WTC11 (cell line): ENCODE measurements around the gene SKIL. TPM values are rescaled to one million over a fixed set of nuclear protein-coding genes. Genes with fewer than 3 reads are reported as not detected.

Experiments
- CREM ChIP-seq: sonication (generic); formaldehyde crosslinking; IDR thresholded peaks from 2 replicates; pipeline ENCODE4 v1.8.1; 2022; ENCODE audit warnings: mild to moderate bottlenecking, missing genetic modification reagents, moderate library complexity
- ELF4 ChIP-seq: sonication (generic); formaldehyde crosslinking; IDR thresholded peaks from 2 replicates; pipeline ENCODE4 v1.8.1; 2022; ENCODE audit warnings: low read depth, mild to moderate bottlenecking, moderate library complexity, missing genetic modification reagents
- FOXP1 ChIP-seq: sonication (generic); formaldehyde crosslinking; IDR thresholded peaks from 2 replicates; pipeline ENCODE4 v1.8.0; 2022; ENCODE audit warnings: missing genetic modification reagents, mild to moderate bottlenecking, moderate library complexity, borderline replicate concordance
- GTF2I ChIP-seq: fragments of 250-450 bp; sonication (Bioruptor Pico); conservative IDR thresholded peaks from 2 replicates; pipeline ENCODE4 v1.4.0; 2021; ENCODE audit warnings: mild to moderate bottlenecking
- JUN ChIP-seq: sonication (generic); formaldehyde crosslinking; IDR thresholded peaks from 2 replicates; pipeline ENCODE4 v1.8.0; 2023; ENCODE audit warnings: mild to moderate bottlenecking, missing genetic modification reagents
- NFYB ChIP-seq: sonication (generic); formaldehyde crosslinking; conservative IDR thresholded peaks from 2 replicates; pipeline ENCODE4 v1.8.0; 2022; ENCODE audit warnings: low read depth, missing genetic modification reagents
- PRRX2 ChIP-seq: fragments of 250-450 bp; sonication (Bioruptor Pico); IDR thresholded peaks from 2 replicates; pipeline ENCODE4 v1.8.0; 2021; ENCODE audit warnings: mild to moderate bottlenecking
- SMAD3 ChIP-seq: sonication (generic); formaldehyde crosslinking; IDR thresholded peaks from 2 replicates; pipeline ENCODE4 v1.8.0; 2022; ENCODE audit warnings: missing genetic modification reagents, mild to moderate bottlenecking, borderline replicate concordance
- SP1 ChIP-seq: sonication (generic); formaldehyde crosslinking; conservative IDR thresholded peaks from 2 replicates; pipeline ENCODE4 v1.8.1; 2022; ENCODE audit warnings: missing genetic modification reagents
- TCF7 ChIP-seq: sonication (generic); formaldehyde crosslinking; IDR thresholded peaks from 2 replicates; pipeline ENCODE4 v1.8.0; 2022; ENCODE audit warnings: mild to moderate bottlenecking, low read depth, missing genetic modification reagents, moderate library complexity
- TEAD1 ChIP-seq: sonication (generic); formaldehyde crosslinking; IDR thresholded peaks from 2 replicates; pipeline ENCODE4 v1.8.0; 2022; ENCODE audit warnings: mild to moderate bottlenecking, missing genetic modification reagents
- ZBTB21 ChIP-seq: sonication (generic); formaldehyde crosslinking; IDR thresholded peaks from 2 replicates; pipeline ENCODE4 v1.8.1; 2023; ENCODE audit warnings: mild to moderate bottlenecking, missing genetic modification reagents, borderline replicate concordance
- ZNF232 ChIP-seq: sonication (generic); formaldehyde crosslinking; IDR thresholded peaks from 2 replicates; pipeline ENCODE4 v1.8.0; 2022; ENCODE audit warnings: mild to moderate bottlenecking, missing genetic modification reagents
- ZNF416 ChIP-seq: fragments of 250-450 bp; sonication (Bioruptor Pico); IDR thresholded peaks from 2 replicates; pipeline ENCODE4 v1.9.0; 2021; ENCODE audit warnings: mild to moderate bottlenecking, inconsistent platforms
- total RNA-seq: library from RNA; stranded (reverse); gene quantifications from 3 replicates; pipeline ENCODE4 v1.2.3, GENCODE V29; 2021
- TF ChIP-seq, protein P1 (sequence below): sonication (generic); formaldehyde crosslinking; IDR thresholded peaks from 2 replicates; pipeline ENCODE4 v1.8.1; 2022; ENCODE audit warnings: low read depth, missing genetic modification reagents, borderline replicate concordance
- TF ChIP-seq, protein P2 (sequence below): sonication (generic); formaldehyde crosslinking; IDR thresholded peaks from 2 replicates; pipeline ENCODE4 v1.8.0; 2022; ENCODE audit warnings: mild to moderate bottlenecking, missing genetic modification reagents
- TF ChIP-seq, protein P3 (sequence below): sonication (generic); formaldehyde crosslinking; conservative IDR thresholded peaks from 2 replicates; pipeline ENCODE4 v1.8.1; 2022; ENCODE audit warnings: mild to moderate bottlenecking, missing genetic modification reagents
- TF ChIP-seq, protein P4 (sequence below): sonication (generic); formaldehyde crosslinking; IDR thresholded peaks from 2 replicates; pipeline ENCODE4 v1.8.1; 2022; ENCODE audit warnings: mild to moderate bottlenecking, moderate library complexity, missing genetic modification reagents
- TF ChIP-seq, protein P5 (sequence below): sonication (generic); formaldehyde crosslinking; IDR thresholded peaks from 2 replicates; pipeline ENCODE4 v1.8.0; 2022; ENCODE audit warnings: mild to moderate bottlenecking, missing genetic modification reagents
- TF ChIP-seq, protein P6 (sequence below): fragments of 250-450 bp; sonication (Bioruptor Pico); conservative IDR thresholded peaks from 2 replicates; pipeline ENCODE4 v1.9.0; 2021; ENCODE audit warnings: mild to moderate bottlenecking
- TF ChIP-seq, protein P7 (sequence below): sonication (generic); formaldehyde crosslinking; IDR thresholded peaks from 2 replicates; pipeline ENCODE4 v1.8.0; 2023; ENCODE audit warnings: missing genetic modification reagents, mild to moderate bottlenecking, borderline replicate concordance
- TF ChIP-seq, protein P8 (sequence below): sonication (generic); formaldehyde crosslinking; IDR thresholded peaks from 2 replicates; pipeline ENCODE4 v1.8.1; 2023; ENCODE audit warnings: mild to moderate bottlenecking, moderate library complexity, missing genetic modification reagents
- TF ChIP-seq, protein P9 (sequence below): fragments of 250-450 bp; sonication (Bioruptor Pico); IDR thresholded peaks from 2 replicates; pipeline ENCODE4 v1.9.0; 2021; ENCODE audit warnings: mild to moderate bottlenecking

SKIL gene
- total RNA-seq, 1 experiment from 2014 or later = 181 TPM

DNA sequence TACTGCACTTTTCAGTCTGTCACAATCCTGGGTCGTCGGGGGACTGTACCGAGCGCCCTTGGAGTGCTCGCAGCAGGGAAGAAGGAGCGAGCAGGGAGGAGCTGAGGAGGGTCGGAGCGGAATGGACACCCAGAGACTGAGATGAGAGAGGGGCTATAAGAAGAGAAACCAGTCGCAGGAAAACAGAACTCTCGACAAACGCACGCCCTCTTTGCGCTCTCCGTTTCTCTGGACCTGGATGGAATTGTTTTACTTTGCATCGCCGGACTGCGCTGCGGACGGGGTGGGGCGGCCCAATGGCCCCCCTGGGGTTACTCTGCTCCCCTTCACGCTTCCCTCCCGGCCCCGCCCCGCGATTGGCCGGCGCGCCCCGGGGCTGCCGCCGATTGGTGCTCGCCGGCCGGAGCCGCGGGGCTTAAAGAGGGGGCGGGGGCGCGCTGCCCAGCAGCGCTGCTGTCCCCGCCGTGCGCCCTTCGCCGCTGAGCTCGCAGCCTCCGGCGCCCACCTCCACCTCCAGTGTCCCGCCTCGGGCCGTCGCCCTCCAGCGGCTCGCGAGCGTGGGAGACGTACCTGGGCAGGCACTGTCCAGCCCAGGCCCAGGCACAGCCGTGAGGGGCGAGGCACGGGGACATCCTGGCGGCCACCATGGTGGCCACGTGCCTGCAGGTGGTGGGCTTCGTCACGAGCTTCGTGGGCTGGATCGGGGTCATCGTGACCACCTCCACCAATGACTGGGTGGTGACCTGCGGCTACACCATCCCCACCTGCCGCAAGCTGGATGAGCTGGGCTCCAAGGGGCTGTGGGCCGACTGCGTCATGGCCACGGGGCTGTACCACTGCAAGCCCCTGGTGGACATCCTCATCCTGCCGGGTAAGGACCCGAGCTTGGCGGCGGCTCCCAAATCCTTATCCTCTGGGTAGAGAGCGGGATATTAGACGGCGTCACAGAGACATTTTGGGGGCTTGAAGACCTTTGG lies 61.2 kb downstream of the SKIL start, which contains the start of gene CLDN11 (continued):
- TF ChIP-seq, protein P1, sequence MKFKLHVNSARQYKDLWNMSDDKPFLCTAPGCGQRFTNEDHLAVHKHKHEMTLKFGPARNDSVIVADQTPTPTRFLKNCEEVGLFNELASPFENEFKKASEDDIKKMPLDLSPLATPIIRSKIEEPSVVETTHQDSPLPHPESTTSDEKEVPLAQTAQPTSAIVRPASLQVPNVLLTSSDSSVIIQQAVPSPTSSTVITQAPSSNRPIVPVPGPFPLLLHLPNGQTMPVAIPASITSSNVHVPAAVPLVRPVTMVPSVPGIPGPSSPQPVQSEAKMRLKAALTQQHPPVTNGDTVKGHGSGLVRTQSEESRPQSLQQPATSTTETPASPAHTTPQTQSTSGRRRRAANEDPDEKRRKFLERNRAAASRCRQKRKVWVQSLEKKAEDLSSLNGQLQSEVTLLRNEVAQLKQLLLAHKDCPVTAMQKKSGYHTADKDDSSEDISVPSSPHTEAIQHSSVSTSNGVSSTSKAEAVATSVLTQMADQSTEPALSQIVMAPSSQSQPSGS (CRISPR knock-in tag) = peak; percentile 81; the same call in 1 of the 2 replicates
- TF ChIP-seq PRRX2 (CRISPR knock-in tag) (no peak), TEAD1 (peak; percentile 87), ZBTB21 (peak; percentile 92), NFYB (CRISPR knock-in tag) (peak; percentile 58), FOXP1 (CRISPR knock-in tag) (peak; percentile 98), ZNF416 (0 out of 2 replicates have a peak, but pooled peaks have one; percentile 53), CREM (CRISPR knock-in tag) (no peak; the same call in 1 of the 2 replicates), JUN (CRISPR knock-in tag) (0 out of 2 replicates have a peak, but pooled peaks have one; percentile 59), SP1 (peak; percentile 67; the same call in 1 of the 2 replicates), ELF4 (CRISPR knock-in tag) (no peak), GTF2I (CRISPR knock-in tag) (no peak), TCF7 (CRISPR knock-in tag) (peak; percentile 92; the same call in 1 of the 2 replicates), SMAD3 (peak; percentile 98), ZNF232 (CRISPR knock-in tag) (peak; percentile 98)
- TF ChIP-seq, protein P2, sequence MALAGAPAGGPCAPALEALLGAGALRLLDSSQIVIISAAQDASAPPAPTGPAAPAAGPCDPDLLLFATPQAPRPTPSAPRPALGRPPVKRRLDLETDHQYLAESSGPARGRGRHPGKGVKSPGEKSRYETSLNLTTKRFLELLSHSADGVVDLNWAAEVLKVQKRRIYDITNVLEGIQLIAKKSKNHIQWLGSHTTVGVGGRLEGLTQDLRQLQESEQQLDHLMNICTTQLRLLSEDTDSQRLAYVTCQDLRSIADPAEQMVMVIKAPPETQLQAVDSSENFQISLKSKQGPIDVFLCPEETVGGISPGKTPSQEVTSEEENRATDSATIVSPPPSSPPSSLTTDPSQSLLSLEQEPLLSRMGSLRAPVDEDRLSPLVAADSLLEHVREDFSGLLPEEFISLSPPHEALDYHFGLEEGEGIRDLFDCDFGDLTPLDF (CRISPR knock-in tag) = peak; percentile 95
- TF ChIP-seq, protein P3, sequence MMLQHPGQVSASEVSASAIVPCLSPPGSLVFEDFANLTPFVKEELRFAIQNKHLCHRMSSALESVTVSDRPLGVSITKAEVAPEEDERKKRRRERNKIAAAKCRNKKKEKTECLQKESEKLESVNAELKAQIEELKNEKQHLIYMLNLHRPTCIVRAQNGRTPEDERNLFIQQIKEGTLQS (CRISPR knock-in tag) = 0 out of 2 replicates have a peak, but pooled peaks have one; percentile 49
- TF ChIP-seq, protein P4, sequence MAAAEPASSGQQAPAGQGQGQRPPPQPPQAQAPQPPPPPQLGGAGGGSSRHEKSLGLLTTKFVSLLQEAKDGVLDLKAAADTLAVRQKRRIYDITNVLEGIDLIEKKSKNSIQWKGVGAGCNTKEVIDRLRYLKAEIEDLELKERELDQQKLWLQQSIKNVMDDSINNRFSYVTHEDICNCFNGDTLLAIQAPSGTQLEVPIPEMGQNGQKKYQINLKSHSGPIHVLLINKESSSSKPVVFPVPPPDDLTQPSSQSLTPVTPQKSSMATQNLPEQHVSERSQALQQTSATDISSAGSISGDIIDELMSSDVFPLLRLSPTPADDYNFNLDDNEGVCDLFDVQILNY = peak; percentile 71; the same call in 1 of the 2 replicates
- TF ChIP-seq, protein P5, sequence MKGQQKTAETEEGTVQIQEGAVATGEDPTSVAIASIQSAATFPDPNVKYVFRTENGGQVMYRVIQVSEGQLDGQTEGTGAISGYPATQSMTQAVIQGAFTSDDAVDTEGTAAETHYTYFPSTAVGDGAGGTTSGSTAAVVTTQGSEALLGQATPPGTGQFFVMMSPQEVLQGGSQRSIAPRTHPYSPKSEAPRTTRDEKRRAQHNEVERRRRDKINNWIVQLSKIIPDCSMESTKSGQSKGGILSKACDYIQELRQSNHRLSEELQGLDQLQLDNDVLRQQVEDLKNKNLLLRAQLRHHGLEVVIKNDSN (CRISPR knock-in tag) = peak; percentile 83
- TF ChIP-seq, protein P6, sequence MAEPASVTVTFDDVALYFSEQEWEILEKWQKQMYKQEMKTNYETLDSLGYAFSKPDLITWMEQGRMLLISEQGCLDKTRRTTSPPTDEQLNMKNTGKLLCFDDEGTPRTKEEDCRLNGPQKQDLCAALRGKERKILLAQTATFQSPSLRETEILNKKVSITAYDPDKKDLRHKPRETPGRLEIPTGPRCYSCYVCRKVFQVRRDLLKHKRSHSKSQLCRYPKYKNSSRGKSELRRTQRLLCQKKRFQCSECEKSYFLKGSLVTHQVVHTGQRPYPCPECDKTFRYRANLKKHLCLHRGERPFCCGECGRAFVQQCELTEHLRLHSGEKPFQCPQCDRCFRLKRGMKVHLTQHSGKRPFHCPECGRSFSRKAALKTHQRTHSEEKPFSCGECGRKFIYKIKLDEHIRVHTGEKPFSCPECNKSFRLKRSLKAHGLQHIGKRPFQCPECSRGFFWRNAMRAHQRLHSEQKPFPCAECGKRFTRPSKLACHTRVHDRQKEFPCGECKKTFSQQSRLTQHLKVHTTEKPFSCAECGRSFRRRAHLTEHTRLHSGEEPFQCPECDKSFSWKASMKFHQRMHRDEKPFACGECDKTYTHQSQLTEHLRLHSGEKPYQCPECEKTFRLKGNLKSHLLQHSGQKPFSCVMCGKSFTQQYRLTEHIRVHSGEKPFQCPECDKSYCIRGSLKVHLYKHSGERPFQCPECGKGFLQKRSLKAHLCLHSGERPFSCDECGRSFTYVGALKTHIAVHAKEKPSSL (CRISPR knock-in tag) = no peak
- TF ChIP-seq, protein P7, sequence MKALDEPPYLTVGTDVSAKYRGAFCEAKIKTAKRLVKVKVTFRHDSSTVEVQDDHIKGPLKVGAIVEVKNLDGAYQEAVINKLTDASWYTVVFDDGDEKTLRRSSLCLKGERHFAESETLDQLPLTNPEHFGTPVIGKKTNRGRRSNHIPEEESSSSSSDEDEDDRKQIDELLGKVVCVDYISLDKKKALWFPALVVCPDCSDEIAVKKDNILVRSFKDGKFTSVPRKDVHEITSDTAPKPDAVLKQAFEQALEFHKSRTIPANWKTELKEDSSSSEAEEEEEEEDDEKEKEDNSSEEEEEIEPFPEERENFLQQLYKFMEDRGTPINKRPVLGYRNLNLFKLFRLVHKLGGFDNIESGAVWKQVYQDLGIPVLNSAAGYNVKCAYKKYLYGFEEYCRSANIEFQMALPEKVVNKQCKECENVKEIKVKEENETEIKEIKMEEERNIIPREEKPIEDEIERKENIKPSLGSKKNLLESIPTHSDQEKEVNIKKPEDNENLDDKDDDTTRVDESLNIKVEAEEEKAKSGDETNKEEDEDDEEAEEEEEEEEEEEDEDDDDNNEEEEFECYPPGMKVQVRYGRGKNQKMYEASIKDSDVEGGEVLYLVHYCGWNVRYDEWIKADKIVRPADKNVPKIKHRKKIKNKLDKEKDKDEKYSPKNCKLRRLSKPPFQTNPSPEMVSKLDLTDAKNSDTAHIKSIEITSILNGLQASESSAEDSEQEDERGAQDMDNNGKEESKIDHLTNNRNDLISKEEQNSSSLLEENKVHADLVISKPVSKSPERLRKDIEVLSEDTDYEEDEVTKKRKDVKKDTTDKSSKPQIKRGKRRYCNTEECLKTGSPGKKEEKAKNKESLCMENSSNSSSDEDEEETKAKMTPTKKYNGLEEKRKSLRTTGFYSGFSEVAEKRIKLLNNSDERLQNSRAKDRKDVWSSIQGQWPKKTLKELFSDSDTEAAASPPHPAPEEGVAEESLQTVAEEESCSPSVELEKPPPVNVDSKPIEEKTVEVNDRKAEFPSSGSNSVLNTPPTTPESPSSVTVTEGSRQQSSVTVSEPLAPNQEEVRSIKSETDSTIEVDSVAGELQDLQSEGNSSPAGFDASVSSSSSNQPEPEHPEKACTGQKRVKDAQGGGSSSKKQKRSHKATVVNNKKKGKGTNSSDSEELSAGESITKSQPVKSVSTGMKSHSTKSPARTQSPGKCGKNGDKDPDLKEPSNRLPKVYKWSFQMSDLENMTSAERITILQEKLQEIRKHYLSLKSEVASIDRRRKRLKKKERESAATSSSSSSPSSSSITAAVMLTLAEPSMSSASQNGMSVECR (CRISPR knock-in tag) = peak; percentile 97
- TF ChIP-seq, protein P8, sequence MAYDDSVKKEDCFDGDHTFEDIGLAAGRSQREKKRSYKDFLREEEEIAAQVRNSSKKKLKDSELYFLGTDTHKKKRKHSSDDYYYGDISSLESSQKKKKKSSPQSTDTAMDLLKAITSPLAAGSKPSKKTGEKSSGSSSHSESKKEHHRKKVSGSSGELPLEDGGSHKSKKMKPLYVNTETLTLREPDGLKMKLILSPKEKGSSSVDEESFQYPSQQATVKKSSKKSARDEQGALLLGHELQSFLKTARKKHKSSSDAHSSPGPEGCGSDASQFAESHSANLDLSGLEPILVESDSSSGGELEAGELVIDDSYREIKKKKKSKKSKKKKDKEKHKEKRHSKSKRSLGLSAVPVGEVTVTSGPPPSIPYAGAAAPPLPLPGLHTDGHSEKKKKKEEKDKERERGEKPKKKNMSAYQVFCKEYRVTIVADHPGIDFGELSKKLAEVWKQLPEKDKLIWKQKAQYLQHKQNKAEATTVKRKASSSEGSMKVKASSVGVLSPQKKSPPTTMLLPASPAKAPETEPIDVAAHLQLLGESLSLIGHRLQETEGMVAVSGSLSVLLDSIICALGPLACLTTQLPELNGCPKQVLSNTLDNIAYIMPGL = no peak; the same call in 1 of the 2 replicates
- TF ChIP-seq, protein P9, sequence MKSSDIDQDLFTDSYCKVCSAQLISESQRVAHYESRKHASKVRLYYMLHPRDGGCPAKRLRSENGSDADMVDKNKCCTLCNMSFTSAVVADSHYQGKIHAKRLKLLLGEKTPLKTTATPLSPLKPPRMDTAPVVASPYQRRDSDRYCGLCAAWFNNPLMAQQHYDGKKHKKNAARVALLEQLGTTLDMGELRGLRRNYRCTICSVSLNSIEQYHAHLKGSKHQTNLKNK (CRISPR knock-in tag) = no peak
